HG02970 (cell line): ENCODE results near the gene NRDC.

ENCODE experiments used
- ATAC-seq: cut with Tn5 transposase; IDR thresholded peaks from one replicate; pipeline ENCODE4 v1.9.1; 2021; ENCODE audit warnings: mild to moderate bottlenecking, moderate library complexity, moderate number of reproducible peaks; ENCODE audit not compliant: unreplicated experiment, low FRiP score

The NRDC gene

GRCh38 chr1:51780927-51781326, 97.6 kb downstream of the NRDC start:
- no peak for ATAC-seq

- ATAC-seq = no peak
Measured at GRCh38 chr1:51776408-51776807, 102.1 kb downstream of the NRDC start.

- ATAC-seq = no peak
Measured at GRCh38 chr1:51768971-51769588, 109.4 kb downstream of the NRDC start.

GRCh38 chr1:51761351-51761750, 117.2 kb downstream of the NRDC start:
- no peak for ATAC-seq

GRCh38 chr1:51760872-51761271, 117.7 kb downstream of the NRDC start:
- ATAC-seq = no peak

- no peak for ATAC-seq
Measured at GRCh38 chr1:51758310-51758709, 120.2 kb downstream of the NRDC start.

GRCh38 chr1:51756290-51756689, 122.2 kb downstream of the NRDC start:
- no peak for ATAC-seq

- ATAC-seq = no peak
Measured at GRCh38 chr1:51755437-51755836, 123.1 kb downstream of the NRDC start.

- ATAC-seq = no peak
Measured at GRCh38 chr1:51754666-51755065, 123.9 kb downstream of the NRDC start.

- ATAC-seq = no peak
Measured at GRCh38 chr1:51753969-51754368, 124.6 kb downstream of the NRDC start.

- ATAC-seq = no peak
Measured at GRCh38 chr1:51752073-51752948, 126.2 kb downstream of the NRDC start.

- no peak for ATAC-seq
Measured at GRCh38 chr1:51750729-51751128, 127.8 kb downstream of the NRDC start.

- no peak for ATAC-seq
Measured at GRCh38 chr1:51750218-51750617, 128.3 kb downstream of the NRDC start.

- ATAC-seq = no peak
Measured at GRCh38 chr1:51749151-51749550, 129.4 kb downstream of the NRDC start.

- no peak for ATAC-seq
Measured at GRCh38 chr1:51745304-51745570, 133.3 kb downstream of the NRDC start.

GRCh38 chr1:51744506-51745303, 133.8 kb downstream of the NRDC start:
- no peak for ATAC-seq

GRCh38 chr1:51741121-51741681, 137.3 kb downstream of the NRDC start:
- no peak for ATAC-seq

GRCh38 chr1:51740652-51741051, 137.9 kb downstream of the NRDC start:
- ATAC-seq = no peak
